ENCODE results near the gene RDX. TPM values are rescaled to one million over a fixed set of nuclear protein-coding genes. Genes with fewer than 3 reads are reported as not detected.
"Not testable (repeated sequence)": the region's sequence is repeated elsewhere in the genome, so short reads cannot be mapped to it uniquely, and the experiment has no call there.

The RDX gene
- total RNA-seq, 1 donor from 2014 or later = 105 TPM

- intact Hi-C loops (cut with DNase I) = no loop called here
Observed at GRCh38 chr11:110196241-110196754, 100.1 kb downstream of the RDX start.

GRCh38 chr11:110194211-110194766, 102.1 kb downstream of the RDX start:
- DNase-seq (ENCODE audit: low spot score in 2 of 2); H3K4me3 ChIP-seq; H3K27me3 ChIP-seq; H3K36me3 ChIP-seq; intact Hi-C loops (cut with DNase I); H3K27ac ChIP-seq; H3K4me1 ChIP-seq; H3K9me3 ChIP-seq: not testable (repeated sequence)

More at GRCh38 chr11:110196241-110196754, 100.1 kb downstream of the RDX start:
- H3K4me1 ChIP-seq = no peaks in the 10 kb centered on the region
- no peak for TF ChIP-seq CTCF (IDR thresholded peaks at IDR 0.05)
- H3K27ac ChIP-seq = no peak overlapping the region
- no peaks in the 10 kb centered on the region for H3K36me3 ChIP-seq
- no peaks in the 10 kb centered on the region for H3K27me3 ChIP-seq
- no peak overlapping the region for H3K4me3 ChIP-seq
- DNase-seq (ENCODE audit: low spot score in 2 of 2) = no peak
- no peaks in the 10 kb centered on the region for H3K9me3 ChIP-seq

- H3K27me3 ChIP-seq; H3K27ac ChIP-seq; H3K9me3 ChIP-seq; intact Hi-C loops (cut with DNase I); H3K4me1 ChIP-seq; H3K36me3 ChIP-seq; DNase-seq (ENCODE audit: low spot score in 2 of 2); H3K4me3 ChIP-seq: not testable (repeated sequence)
Observed at GRCh38 chr11:110192604-110193282, 103.7 kb downstream of the RDX start.

- intact Hi-C loops (cut with DNase I) = no loop called here
- DNase-seq (ENCODE audit: low spot score in 2 of 2) = no peak
- Histone ChIP-seq H3K4me1 (no peaks in the 10 kb centered on the region), H3K36me3 (no peaks in the 10 kb centered on the region), H3K27me3 (no peaks in the 10 kb centered on the region), H3K27ac (no peak overlapping the region), H3K9me3 (no peaks in the 10 kb centered on the region), H3K4me3 (no peak overlapping the region)
- no peak for TF ChIP-seq CTCF (IDR thresholded peaks at IDR 0.05)
Observed at GRCh38 chr11:110190885-110191284, 105.5 kb downstream of the RDX start.

- TF ChIP-seq CTCF (IDR thresholded peaks at IDR 0.05) = no peak
- intact Hi-C loops (cut with DNase I) = no loop called here
- Histone ChIP-seq H3K4me3 (no peak overlapping the region), H3K4me1 (no peaks in the 10 kb centered on the region), H3K27me3 (no peaks in the 10 kb centered on the region), H3K27ac (no peak overlapping the region), H3K36me3 (no peaks in the 10 kb centered on the region), H3K9me3 (no peaks in the 10 kb centered on the region)
- DNase-seq (ENCODE audit: low spot score in 2 of 2) = no peak
Observed at GRCh38 chr11:110187731-110188130, 108.7 kb downstream of the RDX start.

GRCh38 chr11:110186867-110187266, 109.5 kb downstream of the RDX start:
- Histone ChIP-seq H3K9me3 (no peaks in the 10 kb centered on the region), H3K27ac (no peak overlapping the region), H3K27me3 (no peaks in the 10 kb centered on the region), H3K4me1 (no peaks in the 10 kb centered on the region), H3K36me3 (no peaks in the 10 kb centered on the region), H3K4me3 (no peak overlapping the region)
- TF ChIP-seq CTCF (IDR thresholded peaks at IDR 0.05) = no peak
- intact Hi-C loops (cut with DNase I) = no loop called here
- no peak for DNase-seq (ENCODE audit: low spot score in 2 of 2)
